SK-N-SH treated with all-trans-retinoic acid at 6 μM for 48 hours (cell line): ENCODE data around the gene TCP10L.
"Not testable (repeated sequence)": the region's sequence is repeated elsewhere in the genome, so short reads cannot be mapped to it uniquely, and the experiment has no call there.

Experiments used
- RARB ChIP-seq: fragments of 250-450 bp; sonication (Bioruptor Pico); IDR thresholded peaks from 2 replicates; pipeline ENCODE4 v1.8.0; 2021; ENCODE audit warnings: mild to moderate bottlenecking, moderate library complexity
- ZFP30 ChIP-seq: fragments of 450-650 bp; formaldehyde crosslinking; IDR thresholded peaks from 2 replicates; pipeline ENCODE4 v1.5.0; 2022; ENCODE audit warnings: mild to moderate bottlenecking, moderate library complexity

DNA sequence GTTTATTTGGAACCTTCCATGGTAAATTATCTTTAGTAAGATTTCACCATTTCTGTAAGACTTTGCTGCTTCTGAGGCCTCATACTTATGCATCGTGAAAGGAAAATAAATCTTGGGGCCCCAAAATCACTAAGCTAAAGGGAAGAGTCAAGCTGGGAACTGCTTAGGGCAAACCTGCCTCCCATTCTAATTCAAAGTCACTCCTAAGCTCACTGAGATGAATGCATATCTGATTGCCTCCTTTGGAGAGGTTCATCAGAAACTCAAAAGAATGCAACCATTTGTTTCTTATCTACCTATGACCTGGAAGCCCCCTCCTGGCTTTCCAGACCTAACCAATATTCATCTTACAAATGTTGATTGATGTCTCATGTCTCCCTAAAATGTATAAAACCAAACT is 23.8 kb downstream of the TCP10L start:
- TF ChIP-seq ZFP30, RARB (CRISPR knock-in tag): not testable (repeated sequence)
